Cardiac muscle cell (in vitro differentiated cells and primary cell): ENCODE data around the gene AFF2. TPM values are rescaled to one million over a fixed set of nuclear protein-coding genes. Genes with fewer than 3 reads are reported as not detected.

Source experiments
- DNase-seq, 2 donors: peaks; one replicate each; pipeline versions ENCODE4 v3.0.0 to v3.0.0-alpha.2; 2010 to 2017; ENCODE audit warnings: low read depth in 1 of 2, low spot score in 1 of 2
- H3K27ac ChIP-seq: fragments of 200-600 bp; sonication (generic); 2 replicates; pipeline ENCODE4 v1.5.1; 2016
- H3K27me3 ChIP-seq: fragments of 200-600 bp; sonication (generic); 2 replicates; pipeline ENCODE4 v1.6.0; 2016; ENCODE audit warnings: control low read depth
- H3K36me3 ChIP-seq: fragments of 200-600 bp; sonication (generic); 2 replicates; pipeline ENCODE4 v1.5.1; 2016; ENCODE audit warnings: control low read depth
- H3K4me1 ChIP-seq: fragments of 200-600 bp; sonication (generic); 2 replicates; pipeline ENCODE4 v1.8.1; 2017; ENCODE audit warnings: low read depth, mild to moderate bottlenecking, mixed run types
- H3K4me3 ChIP-seq: fragments of 200-600 bp; sonication (generic); 2 replicates; pipeline ENCODE4 v1.5.1; 2016; ENCODE audit warnings: mild to moderate bottlenecking
- H3K9me3 ChIP-seq: fragments of 200-600 bp; sonication (generic); 2 replicates; pipeline ENCODE4 v1.5.1; 2017; ENCODE audit warnings: low read depth, mild to moderate bottlenecking, control low read depth
- CTCF ChIP-seq: IDR thresholded peaks from 2 replicates; pipeline ENCODE4 v1.5.1; 2012; ENCODE audit warnings: low read depth, mild to moderate bottlenecking, low read length
- polyA plus RNA-seq: library from polyadenylated mRNA; unstranded; fragments of >200 nt; fragmentation: Nextera tagmentation; extraction: Ambion mirVana; gene quantifications from 2 replicates; pipeline ENCODE4 v1.2.1, GENCODE V29; 2016
- total RNA-seq: library from RNA; depleted of rRNA; stranded (reverse); fragments of >200 nt; gene quantifications from 2 replicates; pipeline ENCODE4 v1.2.3, GENCODE V29; 2016

Gene AFF2
- total and polyA plus RNA-seq, 2 experiments from 2014 or later, result 4.4 to 8.3 TPM

- H3K4me3 ChIP-seq, result no peak overlapping the region
- no peak overlapping the region for H3K27ac ChIP-seq
- no peaks in the 10 kb centered on the region for H3K4me1 ChIP-seq
- H3K27me3 ChIP-seq, result no peaks in the 10 kb centered on the region
- no peak for DNase-seq
- H3K36me3 ChIP-seq, result no peaks in the 10 kb centered on the region
- no peaks in the 10 kb centered on the region for H3K9me3 ChIP-seq
- no peak for TF ChIP-seq CTCF
These were observed 417.0 kb downstream of the AFF2 start for GRCh38 chrX:148917441-148917840.

- TF ChIP-seq CTCF, result no peak
These were observed 423.2 kb downstream of the AFF2 start for GRCh38 chrX:148923631-148924030.

GRCh38 chrX:148926371-148926770, 426.0 kb downstream of the AFF2 start:
- no peak for DNase-seq
- H3K27ac ChIP-seq, result no peak overlapping the region
- no peaks in the 10 kb centered on the region for H3K27me3 ChIP-seq
- no peaks in the 10 kb centered on the region for H3K4me1 ChIP-seq
- H3K4me3 ChIP-seq, result no peak overlapping the region
- H3K36me3 ChIP-seq, result no peaks in the 10 kb centered on the region
- no peak for TF ChIP-seq CTCF
- no peaks in the 10 kb centered on the region for H3K9me3 ChIP-seq

More at GRCh38 chrX:148923631-148924030, 423.2 kb downstream of the AFF2 start:
- Histone ChIP-seq H3K4me1 (no peaks in the 10 kb centered on the region), H3K27ac (no peak overlapping the region), H3K4me3 (no peak overlapping the region), H3K27me3 (no peaks in the 10 kb centered on the region), H3K36me3 (no peaks in the 10 kb centered on the region), H3K9me3 (no peaks in the 10 kb centered on the region)
- DNase-seq, result no peak

- Histone ChIP-seq H3K27ac (no peak overlapping the region), H3K36me3 (no peaks in the 10 kb centered on the region), H3K4me3 (no peak overlapping the region), H3K27me3 (no peaks in the 10 kb centered on the region), H3K4me1 (no peaks in the 10 kb centered on the region), H3K9me3 (no peaks in the 10 kb centered on the region)
- TF ChIP-seq CTCF, result no peak
- DNase-seq, result peak in 1 of 2 donors; percentile 33
These were observed 428.4 kb downstream of the AFF2 start for GRCh38 chrX:148928811-148929210.

- H3K4me3 ChIP-seq, result no peak overlapping the region
- H3K27me3 ChIP-seq, result no peaks in the 10 kb centered on the region
- TF ChIP-seq CTCF, result no peak
These were observed 429.3 kb downstream of the AFF2 start for GRCh38 chrX:148929686-148930085.

More at GRCh38 chrX:148929686-148930085, 429.3 kb downstream of the AFF2 start:
- DNase-seq, result no peak
- Histone ChIP-seq H3K27ac (no peak overlapping the region), H3K36me3 (no peaks in the 10 kb centered on the region), H3K9me3 (no peaks in the 10 kb centered on the region), H3K4me1 (no peaks in the 10 kb centered on the region)
